Measurements from ENCODE around the gene DNAJC6.

Gene DNAJC6

DNA sequence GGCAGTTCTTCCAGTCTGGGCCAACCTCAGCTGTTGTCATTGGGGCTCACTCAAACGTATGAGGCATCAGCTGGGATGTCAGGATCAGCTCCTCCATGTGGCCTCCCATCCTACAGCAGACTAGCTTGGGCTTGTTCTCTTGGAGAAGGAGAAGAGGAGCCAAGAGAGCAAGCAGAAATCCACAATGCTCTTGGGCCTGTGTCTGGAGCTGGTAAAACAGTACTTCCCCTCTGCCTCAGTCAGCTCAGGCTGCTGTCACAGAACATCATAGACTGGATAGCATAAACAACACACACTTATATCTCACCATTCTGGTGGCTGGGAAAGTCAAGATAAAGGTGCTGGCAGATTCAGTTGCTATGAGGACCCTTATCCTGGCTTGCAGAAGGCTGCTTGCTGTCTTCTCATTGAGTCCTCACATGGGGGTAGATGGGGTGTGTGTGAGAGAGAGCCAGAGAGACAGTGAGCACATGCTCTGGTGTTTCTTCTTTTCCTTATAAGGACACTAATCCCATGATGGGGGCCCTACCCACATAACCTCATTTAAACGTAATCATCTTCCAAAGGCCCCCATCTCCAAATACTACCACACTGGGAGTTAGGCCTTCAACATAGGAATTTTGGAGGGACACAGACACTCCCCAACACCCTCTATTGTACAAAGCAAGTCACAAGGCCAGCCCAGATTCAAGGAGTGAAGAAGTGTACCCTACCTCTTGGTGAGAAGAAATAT, 16.3 kb upstream of the DNAJC6 start:
- DNase-seq (ENCODE audit: low read depth in 2 of 2): no peak

DNA sequence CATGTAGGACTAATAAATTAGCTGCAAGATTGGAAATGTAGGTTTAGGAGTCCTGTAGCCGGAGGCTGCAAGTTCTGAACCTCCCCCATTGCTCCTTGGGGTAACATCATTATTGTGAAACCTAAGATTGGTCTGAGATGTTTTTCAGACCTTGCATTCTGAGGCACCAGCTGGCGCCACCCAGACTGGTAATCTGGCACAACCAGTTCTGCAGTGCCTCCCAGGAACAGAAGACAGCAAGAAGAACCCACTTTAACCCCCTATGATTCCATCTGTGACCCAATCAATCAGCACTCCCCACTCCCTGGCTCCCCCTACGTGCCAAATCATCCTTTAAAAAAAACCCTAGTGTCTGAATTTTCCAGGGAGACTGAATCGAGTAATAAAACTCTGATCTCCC, 11.6 kb upstream of the DNAJC6 start:
- no peak for DNase-seq (ENCODE audit: low read depth in 2 of 2)

DNA sequence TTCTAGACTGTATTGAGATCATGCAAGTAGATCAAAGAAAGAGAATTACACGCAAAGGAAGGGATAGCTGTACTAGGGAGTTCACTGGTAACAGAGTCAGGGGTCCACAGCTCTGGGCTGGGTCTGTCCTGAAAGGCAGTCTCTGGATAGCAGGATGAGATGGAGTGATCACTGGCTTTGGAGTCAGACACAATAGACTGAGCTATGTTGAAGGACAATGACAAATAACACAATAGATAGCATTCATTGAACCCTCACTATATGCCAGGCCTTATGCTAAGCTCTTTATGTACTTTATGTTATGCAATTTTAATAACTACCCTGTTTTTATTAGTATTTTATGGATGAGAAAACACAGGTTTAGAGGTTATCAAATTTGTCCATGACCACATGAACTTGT, 10.0 kb upstream of the DNAJC6 start:
- no peak for DNase-seq (ENCODE audit: low read depth in 2 of 2)

DNA sequence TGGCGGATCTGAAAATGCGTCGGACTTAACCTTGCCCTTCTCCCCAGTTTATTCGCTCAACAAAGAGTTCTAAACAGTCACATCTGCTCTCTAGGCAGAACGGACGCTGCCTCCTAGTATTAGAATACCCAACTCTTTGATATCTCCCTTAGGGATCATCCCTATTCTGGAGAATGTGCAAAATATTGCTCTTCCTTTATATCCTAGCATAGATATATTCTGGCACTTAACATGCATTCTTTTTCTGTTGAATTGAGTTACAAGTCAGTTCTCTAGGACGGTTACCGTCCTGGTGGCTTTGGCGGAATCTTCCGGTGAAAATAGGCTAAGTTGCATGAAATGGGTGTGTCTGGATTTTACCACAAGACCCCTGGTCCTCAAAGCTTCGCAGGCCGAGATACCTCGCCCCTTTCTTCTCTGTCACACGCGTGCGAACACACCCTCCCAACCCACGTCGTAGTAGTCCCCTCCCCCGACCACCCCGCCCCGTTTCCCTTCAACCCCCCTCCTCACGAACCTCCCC, 501 bp upstream of the DNAJC6 start:
- DNase-seq (ENCODE audit: low read depth in 2 of 2): no peak

DNA sequence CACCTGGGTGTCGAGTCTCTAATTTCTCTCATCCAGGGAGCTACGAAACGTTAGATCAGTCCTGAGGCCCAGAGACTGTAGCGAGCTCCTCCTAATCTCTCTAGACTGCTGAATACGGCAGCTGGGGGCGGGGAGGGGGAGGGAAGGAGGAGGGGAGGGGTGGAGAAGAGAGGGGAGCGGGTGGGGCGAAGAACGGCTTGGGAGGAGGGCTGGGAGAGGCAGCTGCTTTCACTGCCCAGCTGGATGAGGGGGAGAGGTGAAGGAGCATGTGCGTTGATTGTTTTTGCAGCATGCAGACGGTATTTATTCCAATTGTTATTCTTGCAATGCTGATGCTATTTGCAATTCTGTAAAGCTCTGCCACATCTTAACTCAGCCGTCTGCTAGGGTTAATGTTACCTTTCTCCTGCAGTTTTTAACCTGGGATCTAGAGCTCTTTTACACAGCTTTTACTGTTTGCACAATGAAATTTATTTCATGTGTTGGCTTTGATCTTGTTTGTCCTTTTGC, 790 bp downstream of the DNAJC6 start:
- DNase-seq (ENCODE audit: low read depth in 2 of 2): no peak

DNA sequence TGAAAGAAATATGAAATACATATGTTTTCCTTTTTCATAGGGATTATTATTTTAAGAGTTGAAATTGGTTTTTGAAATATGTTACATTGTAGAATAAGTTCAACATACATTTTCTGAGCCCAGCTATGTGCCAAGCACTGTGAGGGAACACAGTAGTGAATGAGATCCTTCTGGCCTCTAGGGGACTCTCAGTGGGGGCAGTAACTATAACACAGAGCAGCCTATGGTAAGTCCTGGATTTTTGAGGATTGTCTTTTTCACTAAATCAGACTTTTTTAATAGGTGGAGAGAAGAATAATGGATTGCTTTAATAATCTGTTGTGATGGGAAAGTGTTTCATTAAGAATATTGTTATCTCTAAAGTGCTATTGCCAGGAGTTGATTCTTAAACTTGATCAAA, 2.4 kb downstream of the DNAJC6 start:
- no peak for DNase-seq (ENCODE audit: low read depth in 2 of 2)

DNA sequence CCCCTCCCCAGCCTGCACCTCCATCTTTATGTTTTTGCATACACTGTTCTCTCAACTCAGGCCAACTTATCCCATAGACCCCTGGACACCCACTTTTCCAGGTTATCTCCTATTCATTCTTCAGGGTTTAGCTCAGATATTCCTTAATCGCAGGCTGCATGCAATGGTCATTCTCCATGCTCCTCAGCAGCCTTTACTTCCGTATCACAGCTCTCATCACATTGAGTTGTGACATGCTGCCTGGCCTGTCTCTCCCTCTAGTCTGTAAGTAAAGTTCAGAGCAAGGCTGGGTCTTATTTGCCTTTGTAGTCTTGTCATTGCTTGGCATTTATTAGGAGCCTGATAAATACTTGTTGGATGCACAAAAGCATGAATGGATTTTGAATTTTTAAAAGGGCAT, 6.9 kb downstream of the DNAJC6 start:
- no peak for DNase-seq (ENCODE audit: low read depth in 2 of 2)

DNA sequence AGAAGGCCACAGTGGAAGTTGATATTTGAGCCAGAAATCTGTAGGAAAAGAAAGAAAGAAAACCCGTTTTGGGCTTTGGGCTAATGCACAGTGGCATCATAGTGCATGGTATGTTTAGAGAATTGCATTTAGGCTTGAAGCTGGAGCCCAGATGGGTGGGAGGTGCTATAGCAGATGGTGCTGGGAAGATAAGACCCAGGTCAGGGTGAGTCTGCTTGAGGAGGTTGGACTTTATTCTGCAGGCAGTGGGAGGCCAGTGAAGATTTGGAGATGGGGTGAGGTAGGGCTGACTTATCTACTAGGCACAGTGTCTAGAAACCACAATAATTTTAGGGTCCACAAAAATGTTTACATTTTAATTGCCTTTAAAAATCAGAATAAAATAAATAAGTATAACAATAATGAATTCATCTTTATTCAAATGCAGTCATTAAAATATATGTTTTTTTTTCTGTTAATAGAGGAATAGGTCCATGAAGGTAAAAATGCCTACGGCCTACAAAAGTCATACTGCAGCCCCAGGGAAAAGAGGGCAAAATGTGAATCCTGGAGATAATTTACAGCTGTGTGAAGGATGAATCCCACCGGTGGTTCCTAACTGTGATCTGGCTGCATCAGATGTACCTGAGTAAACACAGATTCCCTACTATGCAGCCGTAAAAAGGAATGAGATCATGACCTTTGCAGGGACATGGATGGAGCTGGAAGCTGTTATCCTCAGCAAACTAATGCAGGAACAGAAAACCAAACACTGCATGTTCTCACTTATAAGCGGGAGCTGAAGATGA, 8.7 kb downstream of the DNAJC6 start:
- no peak for DNase-seq (ENCODE audit: low read depth in 2 of 2)

DNA sequence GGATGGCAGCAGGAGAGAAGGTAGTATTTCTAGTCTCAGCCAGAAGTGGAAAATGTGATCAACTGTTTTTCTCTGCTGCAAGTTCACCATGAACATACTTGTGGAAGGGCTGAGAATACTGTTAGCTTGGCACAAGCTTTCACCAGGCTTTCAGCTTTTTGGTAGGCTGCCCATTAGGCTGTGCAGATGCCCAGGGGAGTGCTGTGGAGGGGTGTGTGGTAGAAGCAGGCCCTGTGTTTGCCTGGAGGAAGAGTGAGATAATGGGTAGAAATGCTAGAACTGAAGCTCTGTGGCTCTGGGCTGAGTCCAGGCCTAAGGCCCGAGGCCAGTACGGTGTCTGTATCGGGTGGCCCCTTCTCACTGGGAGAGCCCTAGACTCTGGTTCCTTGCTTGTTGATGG, 9.8 kb downstream of the DNAJC6 start:
- DNase-seq (ENCODE audit: low read depth in 2 of 2): no peak

DNA sequence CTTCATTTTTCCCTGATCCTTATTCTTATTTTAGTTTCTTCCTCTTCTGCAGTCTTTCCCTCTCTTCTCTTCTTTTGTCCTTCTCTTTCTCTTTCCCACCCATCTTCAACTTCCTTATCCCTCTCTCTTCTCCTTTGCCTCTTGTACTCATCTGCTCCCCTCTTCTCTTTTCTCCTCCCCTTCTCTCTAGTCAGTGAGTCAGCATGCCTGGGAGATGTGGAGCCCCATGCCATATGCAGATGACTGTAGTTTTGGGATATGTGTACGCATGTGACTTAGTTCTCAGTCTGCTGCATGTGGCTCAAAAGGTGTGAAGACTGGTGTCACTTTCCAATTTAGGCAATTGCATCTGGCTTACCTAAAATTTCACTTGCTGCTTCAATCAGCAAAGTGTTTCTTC, 10.4 kb downstream of the DNAJC6 start:
- DNase-seq (ENCODE audit: low read depth in 2 of 2): no peak

DNA sequence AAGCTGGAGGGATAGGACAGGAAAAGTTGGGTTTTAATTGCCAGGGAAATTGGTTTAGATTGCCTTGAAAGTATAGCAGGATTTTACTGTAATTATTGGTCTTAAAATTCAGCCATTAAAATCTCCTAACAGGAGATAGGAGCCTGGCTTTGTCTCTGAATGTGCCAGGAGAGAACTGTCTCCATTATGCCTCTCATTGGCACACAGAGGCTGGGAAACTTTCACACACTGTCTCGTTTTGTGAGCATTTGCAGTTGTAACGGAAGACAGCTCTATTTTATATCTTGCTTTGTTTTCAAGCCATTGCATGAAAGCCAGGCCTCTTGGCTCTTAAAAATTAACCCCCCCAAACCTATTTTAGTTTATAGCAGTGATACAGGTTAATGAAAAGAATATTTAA, 12.5 kb downstream of the DNAJC6 start:
- no peak for DNase-seq (ENCODE audit: low read depth in 2 of 2)

DNA sequence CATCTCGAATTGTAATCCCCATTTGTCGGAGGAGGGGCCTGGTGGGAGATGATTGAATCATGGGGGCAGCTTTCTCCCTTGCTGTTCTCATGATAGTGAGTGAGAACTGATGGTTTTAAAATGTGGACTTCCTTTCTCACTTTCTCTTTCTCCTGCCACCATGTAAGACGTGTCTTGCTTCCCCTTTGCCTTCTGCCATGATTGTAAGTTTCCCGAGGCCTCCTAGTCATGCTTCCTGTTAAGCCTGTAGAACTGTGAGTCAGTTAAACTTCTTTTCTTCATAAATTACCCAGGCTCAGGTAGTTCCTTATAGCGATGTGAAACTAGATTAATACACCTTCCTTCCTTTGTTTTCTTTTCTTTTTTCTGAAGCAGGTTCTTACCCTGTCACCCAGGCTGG, 13.9 kb downstream of the DNAJC6 start:
- DNase-seq (ENCODE audit: low read depth in 2 of 2): no peak

DNA sequence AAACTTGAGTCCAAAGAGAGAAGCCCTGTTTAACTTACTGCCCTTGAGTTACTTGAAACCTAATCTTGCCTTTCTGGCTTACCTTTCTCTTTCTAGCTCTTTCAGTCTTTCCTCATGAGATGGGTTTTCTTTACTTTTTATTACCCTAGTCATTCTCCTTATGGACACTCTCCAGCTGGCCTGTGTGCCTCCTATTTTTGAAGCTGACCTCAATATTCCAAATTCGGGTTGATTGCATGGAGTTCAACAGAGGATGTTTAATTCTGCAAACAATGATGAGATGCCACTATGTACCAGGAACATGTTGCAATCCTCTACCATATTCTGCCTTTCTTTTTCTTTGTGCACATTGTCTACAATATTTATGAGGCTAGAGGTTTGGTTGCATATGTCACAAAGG, 20.7 kb downstream of the DNAJC6 start:
- no peak for DNase-seq (ENCODE audit: low read depth in 2 of 2)

DNA sequence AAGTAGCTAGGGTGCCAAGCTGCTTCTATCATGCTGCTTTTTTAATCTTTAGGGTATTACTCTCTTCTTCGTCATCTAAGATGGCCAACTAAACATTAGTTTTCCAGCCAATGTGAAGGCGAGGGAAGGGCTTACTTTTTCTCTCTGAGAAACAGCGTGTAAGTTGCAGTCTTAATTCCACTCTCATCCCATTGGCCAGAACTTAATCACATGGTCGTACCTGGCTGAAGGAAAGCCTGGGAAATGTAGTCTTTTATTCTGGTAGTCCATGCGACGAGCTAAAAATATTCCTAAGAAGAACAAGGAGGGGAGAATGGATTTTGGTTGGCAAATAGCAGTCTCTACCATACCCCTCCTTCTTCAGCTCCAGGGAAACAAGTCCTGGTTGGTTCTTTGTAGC, 21.5 kb downstream of the DNAJC6 start:
- DNase-seq (ENCODE audit: low read depth in 2 of 2): no peak

DNA sequence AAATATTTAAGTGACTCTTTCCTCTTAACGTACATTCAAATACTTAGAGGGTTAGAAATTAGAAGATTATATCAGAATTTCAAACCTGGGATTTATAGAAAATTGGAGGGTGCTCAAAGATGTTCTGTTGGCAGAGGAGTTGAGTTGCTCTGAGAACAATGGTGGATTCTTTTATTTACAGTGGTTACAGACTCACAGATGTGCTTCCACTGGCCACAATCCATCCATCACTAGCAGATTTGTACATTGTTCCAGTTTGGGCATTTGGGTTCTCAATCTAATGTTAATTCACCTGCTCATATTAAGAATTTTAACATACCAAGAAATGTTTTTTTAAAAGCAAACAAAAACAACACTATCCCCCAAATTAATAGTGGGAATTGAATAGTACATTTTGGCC, 23.5 kb downstream of the DNAJC6 start:
- DNase-seq (ENCODE audit: low read depth in 2 of 2): no peak

DNA sequence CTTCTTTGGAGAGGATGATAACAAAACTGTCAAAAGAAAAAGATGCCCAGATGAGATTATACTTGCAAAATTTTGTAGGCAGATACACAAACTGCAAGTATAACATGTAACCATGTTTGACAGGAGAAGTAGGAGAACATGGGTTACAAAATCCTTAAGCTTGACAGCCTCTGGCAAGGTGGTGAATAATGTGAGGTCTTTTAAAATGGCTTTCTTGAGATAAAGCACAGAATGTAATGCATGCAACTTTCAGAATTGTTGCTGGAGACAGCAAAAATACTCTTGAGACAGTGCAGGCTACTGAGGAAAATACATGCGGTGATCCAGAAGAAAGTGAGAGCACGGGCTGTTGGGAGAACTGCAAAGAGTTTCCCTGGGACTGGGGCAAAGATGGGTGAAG, 24.7 kb downstream of the DNAJC6 start:
- no peak for DNase-seq (ENCODE audit: low read depth in 2 of 2)

DNA sequence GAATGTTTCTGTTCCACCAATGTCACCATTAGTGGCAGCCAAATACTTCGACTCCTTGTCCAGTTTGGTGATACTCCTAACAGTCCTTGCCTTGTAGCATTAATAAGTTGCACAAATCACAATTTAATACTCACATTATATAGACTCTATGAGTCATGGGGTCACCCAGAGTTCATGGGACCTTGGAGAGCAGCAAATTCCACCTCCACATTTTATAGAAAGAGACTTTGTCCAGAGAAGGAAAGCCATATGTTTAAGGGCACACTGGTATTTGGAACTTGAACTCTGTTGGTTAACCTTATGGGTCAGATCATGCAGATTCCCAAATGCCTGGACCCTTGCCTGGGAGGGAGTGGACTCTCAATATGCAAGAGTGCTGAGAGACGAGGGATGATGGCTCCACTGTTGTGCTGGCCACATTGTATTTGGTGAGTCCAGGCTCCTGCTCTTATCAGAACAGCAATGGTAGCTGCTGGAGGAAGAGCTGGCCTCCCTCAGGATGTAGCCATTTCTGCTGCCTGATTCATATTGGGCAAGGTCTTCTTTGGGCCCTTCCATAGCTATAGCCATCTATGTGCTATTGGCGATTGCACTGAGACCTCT, 30.6 kb downstream of the DNAJC6 start:
- DNase-seq (ENCODE audit: low read depth in 2 of 2): no peak

DNA sequence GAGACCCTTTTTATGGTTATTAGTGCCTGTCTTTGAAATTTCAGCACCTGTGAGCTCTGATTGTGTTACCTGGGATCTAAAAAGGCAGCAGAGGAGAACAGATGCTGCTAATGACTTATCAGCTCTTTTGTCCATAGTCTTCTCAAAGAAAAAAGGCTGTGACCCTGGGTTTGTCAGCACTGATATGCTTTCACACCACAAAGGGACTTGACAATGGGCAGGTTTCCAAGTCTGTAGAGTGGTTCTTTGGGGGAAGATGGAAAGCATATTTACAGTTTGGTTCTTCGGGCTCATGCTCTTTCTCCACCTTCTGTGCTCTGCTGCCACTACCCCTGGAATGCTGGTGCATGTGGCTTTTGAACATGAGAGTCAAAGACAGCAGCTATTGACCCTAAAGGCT, 32.0 kb downstream of the DNAJC6 start:
- no peak for DNase-seq (ENCODE audit: low read depth in 2 of 2)

DNA sequence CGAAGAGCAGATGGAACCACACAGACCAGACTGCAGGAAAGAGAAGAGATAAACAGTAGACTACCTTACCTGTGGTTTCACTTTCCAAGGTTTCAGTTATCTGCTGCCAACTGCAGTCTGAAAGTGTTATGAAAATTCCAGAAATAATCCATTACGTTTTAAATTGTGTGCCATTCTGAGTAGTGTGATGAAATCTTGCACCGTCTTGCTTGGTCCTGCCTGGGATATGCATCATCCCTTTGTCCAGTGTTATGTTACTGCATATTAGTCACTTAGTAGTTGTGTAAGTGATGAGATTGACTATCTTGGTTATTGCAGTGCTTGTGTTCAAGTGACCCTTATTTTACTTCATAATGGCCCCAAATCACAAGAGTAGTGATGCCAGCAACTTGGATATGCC, 33.9 kb downstream of the DNAJC6 start:
- DNase-seq (ENCODE audit: low read depth in 2 of 2): no peak

DNA sequence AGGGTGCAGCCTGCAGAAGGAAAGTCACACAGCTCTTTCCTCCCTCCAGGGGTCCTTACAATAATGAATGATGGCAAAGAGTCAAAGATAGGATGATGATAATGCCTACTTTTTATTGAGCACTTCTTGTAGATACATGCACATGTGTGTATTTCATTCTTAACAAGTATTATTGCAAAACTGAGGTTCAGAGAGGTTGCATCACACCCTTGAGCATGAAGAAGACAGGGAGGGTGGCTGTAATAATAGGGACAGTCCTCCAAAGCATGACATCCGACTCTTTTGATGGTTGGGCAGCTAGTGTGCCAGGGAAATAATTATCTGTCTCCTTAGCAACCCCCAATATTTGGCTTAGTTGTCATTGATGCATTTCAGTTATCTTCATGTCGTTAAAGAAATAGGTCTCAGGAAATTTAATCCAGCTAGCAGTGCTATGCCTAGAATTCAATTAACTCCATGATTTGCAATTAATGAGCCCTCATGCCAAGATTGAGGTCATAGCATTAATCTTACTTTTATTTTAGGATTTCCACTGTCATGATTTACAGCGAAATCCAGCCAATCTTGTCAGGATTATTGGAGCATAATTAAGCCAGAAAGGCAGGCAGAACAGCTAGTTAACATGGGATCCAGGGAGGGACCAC, 35.0 kb downstream of the DNAJC6 start:
- no peak for DNase-seq (ENCODE audit: low read depth in 2 of 2)

DNA sequence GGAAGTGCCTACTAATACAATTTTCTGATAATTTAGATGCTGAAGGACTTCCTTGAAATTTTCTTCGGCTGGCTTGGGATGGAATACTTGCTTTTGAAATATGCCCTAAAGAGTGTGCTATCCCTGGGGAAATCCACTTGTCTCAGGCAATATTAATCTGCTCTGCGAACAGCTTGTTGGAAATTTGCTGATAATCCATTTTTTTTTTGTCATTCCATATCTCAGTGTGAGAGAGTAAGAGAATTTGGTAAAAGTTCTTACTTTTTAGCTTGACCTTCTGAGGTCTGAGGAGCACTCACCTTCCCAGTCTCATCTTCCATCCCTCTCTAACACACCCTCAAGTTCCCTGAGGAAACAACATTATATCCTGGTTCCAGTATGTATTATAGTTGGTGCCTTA, 36.8 kb downstream of the DNAJC6 start:
- DNase-seq (ENCODE audit: low read depth in 2 of 2): no peak

DNA sequence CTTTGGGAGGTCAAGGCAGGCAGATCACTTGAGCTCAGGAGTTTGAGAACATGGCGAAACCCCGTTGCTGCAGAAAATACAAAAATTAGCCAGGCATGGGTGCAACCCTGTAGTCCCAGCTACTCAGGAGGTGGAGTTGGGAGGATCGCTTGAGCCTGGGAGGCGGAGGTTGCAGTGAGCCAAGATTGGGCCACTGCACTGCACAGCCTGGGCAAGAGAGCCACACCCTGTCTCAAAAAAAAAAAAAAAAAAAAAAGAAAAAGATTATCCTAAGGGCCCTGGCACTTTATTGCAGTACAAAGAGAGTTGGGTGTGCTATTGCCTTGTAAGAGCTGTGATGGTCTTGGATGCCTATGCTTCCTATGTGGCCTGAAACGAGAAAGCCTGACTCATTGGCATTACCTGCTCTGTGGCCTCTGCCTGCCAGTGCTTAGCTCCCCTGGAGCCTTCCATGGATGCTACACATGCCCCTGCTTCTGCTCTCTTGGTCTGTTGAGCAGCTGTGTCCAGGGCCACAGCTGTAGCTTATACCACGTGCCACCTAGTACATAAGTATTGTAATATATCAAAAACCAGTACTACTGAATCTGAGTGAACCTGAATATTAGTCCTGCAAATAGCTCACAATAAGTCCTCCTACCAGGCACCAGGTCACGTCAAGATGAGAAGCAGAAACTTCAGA, 45.8 kb downstream of the DNAJC6 start:
- no peak for DNase-seq (ENCODE audit: low read depth in 2 of 2)
